ENCODE measurements around the gene KRT25. TPM values are rescaled to one million over a fixed set of nuclear protein-coding genes. Genes with fewer than 3 reads are reported as not detected.

KRT25 gene
- total and polyA plus RNA-seq, 2 of the 13 experiments (the other 11 are each of a cell fraction or from before 2014, with no cell fraction given): not detected

DNA sequence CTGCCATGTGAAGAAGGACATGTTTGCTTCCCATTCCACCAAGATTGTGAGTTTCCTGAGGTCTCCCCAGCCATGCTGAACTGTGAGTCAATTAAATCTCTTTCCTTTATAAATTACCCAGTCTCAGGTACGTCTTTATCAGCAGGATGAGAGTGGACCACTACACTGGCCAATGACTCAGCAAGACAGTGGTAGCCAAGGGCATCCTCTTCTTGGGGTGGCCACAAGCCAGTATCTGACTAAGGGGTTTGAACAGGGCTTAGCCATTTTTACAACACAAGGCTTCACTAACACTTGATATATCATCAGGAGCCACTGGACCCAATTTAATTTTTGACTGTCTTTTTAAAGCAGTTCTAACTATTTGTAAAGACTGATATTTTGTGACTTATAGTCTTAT, 30.5 kb downstream of the KRT25 start:
- ChIA-PET POLR2A (no interaction called here), CTCF (ENCODE audit: low intra/inter-chr PET ratio, low total read pairs) (no interaction called here)
- TF ChIP-seq ZNF296 (CRISPR knock-in tag; conservative IDR thresholded peaks at IDR 0.05): no peak
- no peak for TF ChIP-seq ZNF564 (CRISPR knock-in tag; IDR thresholded peaks at IDR 0.05)
- TF ChIP-seq POLR2G (IDR thresholded peaks at IDR 0.05; ENCODE audit: low read depth, low read length): no peak
- TF ChIP-seq, protein P1, sequence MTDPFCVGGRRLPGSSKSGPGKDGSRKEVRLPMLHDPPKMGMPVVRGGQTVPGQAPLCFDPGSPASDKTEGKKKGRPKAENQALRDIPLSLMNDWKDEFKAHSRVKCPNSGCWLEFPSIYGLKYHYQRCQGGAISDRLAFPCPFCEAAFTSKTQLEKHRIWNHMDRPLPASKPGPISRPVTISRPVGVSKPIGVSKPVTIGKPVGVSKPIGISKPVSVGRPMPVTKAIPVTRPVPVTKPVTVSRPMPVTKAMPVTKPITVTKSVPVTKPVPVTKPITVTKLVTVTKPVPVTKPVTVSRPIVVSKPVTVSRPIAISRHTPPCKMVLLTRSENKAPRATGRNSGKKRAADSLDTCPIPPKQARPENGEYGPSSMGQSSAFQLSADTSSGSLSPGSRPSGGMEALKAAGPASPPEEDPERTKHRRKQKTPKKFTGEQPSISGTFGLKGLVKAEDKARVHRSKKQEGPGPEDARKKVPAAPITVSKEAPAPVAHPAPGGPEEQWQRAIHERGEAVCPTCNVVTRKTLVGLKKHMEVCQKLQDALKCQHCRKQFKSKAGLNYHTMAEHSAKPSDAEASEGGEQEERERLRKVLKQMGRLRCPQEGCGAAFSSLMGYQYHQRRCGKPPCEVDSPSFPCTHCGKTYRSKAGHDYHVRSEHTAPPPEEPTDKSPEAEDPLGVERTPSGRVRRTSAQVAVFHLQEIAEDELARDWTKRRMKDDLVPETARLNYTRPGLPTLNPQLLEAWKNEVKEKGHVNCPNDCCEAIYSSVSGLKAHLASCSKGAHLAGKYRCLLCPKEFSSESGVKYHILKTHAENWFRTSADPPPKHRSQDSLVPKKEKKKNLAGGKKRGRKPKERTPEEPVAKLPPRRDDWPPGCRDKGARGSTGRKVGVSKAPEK (CRISPR knock-in tag; IDR thresholded peaks at IDR 0.05; ENCODE audit: borderline replicate concordance): no peak
- no peak for TF ChIP-seq ZNF556 (CRISPR knock-in tag; IDR thresholded peaks at IDR 0.05; ENCODE audit: borderline replicate concordance)
- no peak for TF ChIP-seq ZFYVE20 (CRISPR knock-in tag; IDR thresholded peaks at IDR 0.05; ENCODE audit: borderline replicate concordance, low read depth)
- no peak for TF ChIP-seq NFE2L1 (CRISPR knock-in tag; IDR thresholded peaks at IDR 0.05; ENCODE audit: borderline replicate concordance)
- TF ChIP-seq MED13 (CRISPR knock-in tag; IDR thresholded peaks at IDR 0.05): no peak
- no peak for TF ChIP-seq ZNF607 (CRISPR knock-in tag; IDR thresholded peaks at IDR 0.05; ENCODE audit: borderline replicate concordance)
- TF ChIP-seq ZSCAN31 (CRISPR knock-in tag; IDR thresholded peaks at IDR 0.05; ENCODE audit: low read depth): no peak
- no peak for TF ChIP-seq ZNF333 (CRISPR knock-in tag; IDR thresholded peaks at IDR 0.05; ENCODE audit: borderline replicate concordance)
- no peak for TF ChIP-seq IKZF4 (CRISPR knock-in tag; IDR thresholded peaks at IDR 0.05; ENCODE audit: borderline replicate concordance, low read depth, not compliant biosample characterization)
- TF ChIP-seq, protein P2, sequence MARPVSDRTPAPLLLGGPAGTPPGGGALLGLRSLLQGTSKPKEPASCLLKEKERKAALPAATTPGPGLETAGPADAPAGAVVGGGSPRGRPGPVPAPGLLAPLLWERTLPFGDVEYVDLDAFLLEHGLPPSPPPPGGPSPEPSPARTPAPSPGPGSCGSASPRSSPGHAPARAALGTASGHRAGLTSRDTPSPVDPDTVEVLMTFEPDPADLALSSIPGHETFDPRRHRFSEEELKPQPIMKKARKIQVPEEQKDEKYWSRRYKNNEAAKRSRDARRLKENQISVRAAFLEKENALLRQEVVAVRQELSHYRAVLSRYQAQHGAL (CRISPR knock-in tag; IDR thresholded peaks at IDR 0.05; ENCODE audit: not compliant biosample characterization): no peak
- no peak for TF ChIP-seq ZMYM4 (CRISPR knock-in tag; IDR thresholded peaks at IDR 0.05)
- TF ChIP-seq, protein P3, sequence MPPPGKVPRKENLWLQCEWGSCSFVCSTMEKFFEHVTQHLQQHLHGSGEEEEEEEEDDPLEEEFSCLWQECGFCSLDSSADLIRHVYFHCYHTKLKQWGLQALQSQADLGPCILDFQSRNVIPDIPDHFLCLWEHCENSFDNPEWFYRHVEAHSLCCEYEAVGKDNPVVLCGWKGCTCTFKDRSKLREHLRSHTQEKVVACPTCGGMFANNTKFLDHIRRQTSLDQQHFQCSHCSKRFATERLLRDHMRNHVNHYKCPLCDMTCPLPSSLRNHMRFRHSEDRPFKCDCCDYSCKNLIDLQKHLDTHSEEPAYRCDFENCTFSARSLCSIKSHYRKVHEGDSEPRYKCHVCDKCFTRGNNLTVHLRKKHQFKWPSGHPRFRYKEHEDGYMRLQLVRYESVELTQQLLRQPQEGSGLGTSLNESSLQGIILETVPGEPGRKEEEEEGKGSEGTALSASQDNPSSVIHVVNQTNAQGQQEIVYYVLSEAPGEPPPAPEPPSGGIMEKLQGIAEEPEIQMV (CRISPR knock-in tag; IDR thresholded peaks at IDR 0.05; ENCODE audit: low read depth): no peak
- no peaks in the 10 kb centered on the region for H3K4me1 ChIP-seq (ENCODE audit: insufficient read depth, low read length)
- FAIRE-seq (no peak), DNase-seq (ENCODE audit: low spot score) (no peak), ATAC-seq (no peak)
- H3K4me2 ChIP-seq (ENCODE audit: low read depth, low read length): no peak overlapping the region
- in situ Hi-C loops (cut with HindIII; ENCODE audit: extremely low pct_ligation_motif_present, low pct_unique_long_range_greater_than_20kb): no loop called here
- BruUV-seq (replicated peaks): no TSS peak
- no peak overlapping the region for H3K27ac ChIP-seq (ENCODE audit: extremely low read length, insufficient read depth, low read length)
- intact Hi-C loops (cut with micrococcal nuclease; ENCODE audit: unreplicated experiment): no loop called here
- 0% methylated on average over 1 of the region's 1 CpG for WGBS (ENCODE audit: low lambda C conversion rate)
- H4K20me1 ChIP-seq (ENCODE audit: insufficient read depth, low read length): no peaks in the 10 kb centered on the region
- H3K9me3 ChIP-seq (ENCODE audit: low read length): no peaks in the 10 kb centered on the region
- no peak overlapping the region for H3K9ac ChIP-seq (ENCODE audit: insufficient read depth, low read depth, low read length)
- H3K4me3 ChIP-seq (replicated peaks in 1 of 3; ENCODE audit: insufficient read depth in 1 of 3, low read depth in 2 of 3, low read length in 3 of 3): no peak overlapping the region
- H2AFZ ChIP-seq (ENCODE audit: low read length): no peak overlapping the region
- peaks cover 0 to 7% of the 10 kb centered on the region in 2 experiments; a peak in 2 of 5 replicates for H3K27me3 ChIP-seq (ENCODE audit: control insufficient read depth in 1 of 2, insufficient read depth in 2 of 2, low read length in 2 of 2)
- H3K36me3 ChIP-seq (replicated peaks in 1 of 2; ENCODE audit: control insufficient read depth in 1 of 2, insufficient read depth in 2 of 2, low read length in 2 of 2): no peaks in the 10 kb centered on the region
- no peaks in the 10 kb centered on the region for H3K79me2 ChIP-seq (ENCODE audit: insufficient read depth, low read length)

All from HepG2 (cell line).